Measurements from ENCODE around the gene HDLBP.

DNA sequence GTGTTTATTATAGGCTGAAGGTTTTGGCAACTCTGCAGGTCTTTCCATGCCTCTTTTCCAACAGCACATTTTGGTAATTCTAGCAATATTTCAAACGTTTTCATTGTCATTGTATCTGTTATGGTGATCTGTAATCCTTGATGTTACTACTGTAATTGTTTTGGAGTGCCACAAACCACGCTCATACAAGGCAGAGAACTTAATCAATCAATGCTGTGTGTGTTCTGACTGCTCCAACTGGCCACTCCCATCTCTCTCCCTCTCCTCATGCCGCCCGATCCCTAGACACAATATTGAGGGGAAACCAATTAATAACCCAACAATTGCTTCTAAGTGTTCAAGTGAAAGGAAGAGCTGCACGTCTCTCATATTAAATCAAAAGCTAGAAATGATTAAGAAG, 32.9 kb downstream of the HDLBP start:
- no peak for TF ChIP-seq CTCF (IDR thresholded peaks at IDR 0.05)
- no peak for TF ChIP-seq POLR2A (IDR thresholded peaks at IDR 0.05)
